Sigmoid colon (tissue), 7 donors: ENCODE measurements around the gene SH3RF2. TPM values are rescaled to one million over a fixed set of nuclear protein-coding genes. Genes with fewer than 3 reads are reported as not detected.

Source experiments
- DNase-seq: peaks from one replicate; pipeline ENCODE4 v3.0.0-alpha.2; 2019
- H3K27ac ChIP-seq, 4 donors: fragments of 200-600 bp; sonication (generic); one replicate each; pipeline ENCODE4 v1.5.1; 2016 to 2019; ENCODE audit warnings: mild to moderate bottlenecking in 1 of 4
- H3K27me3 ChIP-seq, 3 donors: fragments of 200-600 bp; sonication (generic); one replicate each; pipeline ENCODE4 v1.5.1; 2019; ENCODE audit warnings: mild to moderate bottlenecking in 1 of 3
- H3K36me3 ChIP-seq, 4 donors: fragments of 200-600 bp; sonication (generic); one replicate each; pipeline ENCODE4 v1.5.1; 2016 to 2019
- H3K4me1 ChIP-seq, 4 donors: fragments of 200-600 bp; sonication (generic); one replicate each; pipeline ENCODE4 v1.5.1; 2017 to 2019
- H3K4me3 ChIP-seq, 4 donors: fragments of 200-600 bp; sonication (generic); one replicate each; pipeline ENCODE4 v1.5.1; 2017 to 2019; ENCODE audit warnings: mild to moderate bottlenecking in 2 of 4, moderate library complexity in 1 of 4
- H3K9me3 ChIP-seq, 4 donors: fragments of 200-600 bp in 3 of 4; sonication (generic) in 3 of 4; one replicate each; pipeline versions ENCODE4 v1.5.1 to v1.6.1; 2013 to 2019
- CTCF ChIP-seq, 4 experiments: fragments of 450-650 bp in 3 of 4; fragments of 200-600 bp in 1 of 4; IDR thresholded peaks; one replicate each; pipeline ENCODE4 v1.5.1; 2016 to 2019; ENCODE audit warnings: antibody characterized with exemption in 4 of 4, mild to moderate bottlenecking in 3 of 4, moderate library complexity in 2 of 4
- EP300 ChIP-seq, 4 donors: sonication (generic); formaldehyde crosslinking; IDR thresholded peaks; one replicate each; pipeline ENCODE4 v1.6.1; 2017; ENCODE audit warnings: antibody characterized with exemption in 4 of 4
- POLR2A ChIP-seq, 2 donors: fragments of 450-650 bp; IDR thresholded peaks; one replicate each; pipeline ENCODE4 v1.6.1; 2016; ENCODE audit warnings: antibody characterized with exemption in 2 of 2, mild to moderate bottlenecking in 2 of 2, moderate library complexity in 2 of 2
- POLR2AphosphoS5 ChIP-seq, 4 donors: sonication (generic); formaldehyde crosslinking; IDR thresholded peaks; one replicate each; pipeline ENCODE4 v1.6.1; 2017; ENCODE audit warnings: antibody characterized with exemption in 4 of 4
- WGBS, 2 donors: extraction: QIAGEN DNeasy Blood & Tissue Kit; methylation state at CpG; one replicate each; pipeline ENCODE4 v1.1.7; 2013; 5-methylcytosine and 5-hydroxymethylcytosine counted together
- intact Hi-C: fragments of 100-400 bp; cut with DNase I; formaldehyde crosslinking; loops from one replicate; pipeline ENCODE4 v1.15.1; 2023
- polyA plus RNA-seq, 3 donors: library from polyadenylated mRNA; stranded (reverse); fragments of 200-250 nt; gene quantifications; one replicate each; pipeline ENCODE4 v1.2.3, GENCODE V29; 2013
- total RNA-seq, 4 donors: library from RNA; depleted of rRNA; stranded (reverse); fragments of >200 nt; gene quantifications; one replicate each; pipeline ENCODE4 v1.1.0, GENCODE V29; 2016
- donor health status: healthy with polysubstance abuse.
- donor health status: Bipolar disorder and iron deficiency.
- donor health status: healthy.

Gene SH3RF2
- total and polyA plus RNA-seq, 7 donors, result 0.28 to 37.9 (median 1.4) TPM

GRCh38 chr5:145938776-145939539 lies 2.6 kb downstream of the SH3RF2 start:
- TF ChIP-seq EP300 (IDR thresholded peaks at IDR 0.05), result no peak
- TF ChIP-seq POLR2AphosphoS5 (IDR thresholded peaks at IDR 0.05), result no peak
- no peak for TF ChIP-seq CTCF (IDR thresholded peaks at IDR 0.05)
- TF ChIP-seq POLR2A (IDR thresholded peaks at IDR 0.05), result no peak
- no peak for DNase-seq
- H3K27ac ChIP-seq, result no peak overlapping the region
- no peaks in the 10 kb centered on the region for H3K36me3 ChIP-seq
- H3K27me3 ChIP-seq, result no peaks in the 10 kb centered on the region
- H3K9me3 ChIP-seq, result no peaks in the 10 kb centered on the region
- no peak overlapping the region for H3K4me3 ChIP-seq
- intact Hi-C loops, result no loop called here
- peaks cover 0 to 17% (median 7%) of the 10 kb centered on the region in 4 donors for H3K4me1 ChIP-seq
- 12 to 57% methylated on average over 11 of the region's 11 CpGs for WGBS, 2 donors

- no peak for DNase-seq
- Histone ChIP-seq H3K27ac (no peak overlapping the region), H3K4me1 (peaks cover 0 to 17% (median 7%) of the 10 kb centered on the region in 4 donors), H3K27me3 (no peaks in the 10 kb centered on the region), H3K4me3 (no peak overlapping the region), H3K36me3 (no peaks in the 10 kb centered on the region), H3K9me3 (no peaks in the 10 kb centered on the region)
- intact Hi-C loops, result no loop called here
- 22 to 68% methylated on average over 4 of the region's 4 CpGs for WGBS, 2 donors
- no peak for TF ChIP-seq CTCF (IDR thresholded peaks at IDR 0.05)
- no peak for TF ChIP-seq POLR2AphosphoS5 (IDR thresholded peaks at IDR 0.05)
- no peak for TF ChIP-seq EP300 (IDR thresholded peaks at IDR 0.05)
- no peak for TF ChIP-seq POLR2A (IDR thresholded peaks at IDR 0.05)
Measured at GRCh38 chr5:145939540-145940065, 3.2 kb downstream of the SH3RF2 start.

GRCh38 chr5:145941096-145941447 lies 4.7 kb downstream of the SH3RF2 start:
- no peak for DNase-seq
- H3K27me3 ChIP-seq, result no peaks in the 10 kb centered on the region
- peaks cover 0 to 9% (median 4%) of the 10 kb centered on the region in 4 donors for H3K4me1 ChIP-seq
- intact Hi-C loops, result no loop called here
- TF ChIP-seq POLR2AphosphoS5 (IDR thresholded peaks at IDR 0.05), result no peak
- no peak for TF ChIP-seq CTCF (IDR thresholded peaks at IDR 0.05)
- TF ChIP-seq POLR2A (IDR thresholded peaks at IDR 0.05), result no peak
- TF ChIP-seq EP300 (IDR thresholded peaks at IDR 0.05), result no peak
- WGBS, 2 donors, result 41 to 47% methylated on average over 2 of the region's 2 CpGs
- no peak overlapping the region for H3K27ac ChIP-seq
- no peaks in the 10 kb centered on the region for H3K36me3 ChIP-seq
- H3K9me3 ChIP-seq, result no peaks in the 10 kb centered on the region
- H3K4me3 ChIP-seq, result no peak overlapping the region

- Histone ChIP-seq H3K27me3 (no peaks in the 10 kb centered on the region), H3K4me1 (peaks cover 0 to 4% (median 2%) of the 10 kb centered on the region in 4 donors), H3K36me3 (no peaks in the 10 kb centered on the region), H3K9me3 (no peaks in the 10 kb centered on the region), H3K27ac (no peak overlapping the region), H3K4me3 (no peak overlapping the region)
- TF ChIP-seq EP300 (IDR thresholded peaks at IDR 0.05) (no peak), POLR2A (IDR thresholded peaks at IDR 0.05) (no peak), POLR2AphosphoS5 (IDR thresholded peaks at IDR 0.05) (no peak), CTCF (IDR thresholded peaks at IDR 0.05) (no peak)
- no peak for DNase-seq
- intact Hi-C loops, result no loop called here
- WGBS, 2 donors, result 21 to 64% methylated on average over 3 of the region's 3 CpGs
Measured at GRCh38 chr5:145941448-145942130, 5.2 kb downstream of the SH3RF2 start.
